LNCAP (cell line): ENCODE measurements around the gene NRIP1.

Experiments used
- CTCF ChIP-seq: fragments of 450-650 bp; IDR thresholded peaks from 2 replicates; pipeline ENCODE4 v1.5.1; 2017; ENCODE audit warnings: mild to moderate bottlenecking

The NRIP1 gene

GRCh38 chr21:15009837-15010363, 54.9 kb downstream of the NRIP1 start:
- no peak for TF ChIP-seq CTCF

- TF ChIP-seq CTCF: no peak
Measured at GRCh38 chr21:15007716-15008296, 57.0 kb downstream of the NRIP1 start.

- no peak for TF ChIP-seq CTCF
Measured at GRCh38 chr21:15006594-15007230, 58.1 kb downstream of the NRIP1 start.

GRCh38 chr21:15005391-15005790, 59.4 kb downstream of the NRIP1 start:
- no peak for TF ChIP-seq CTCF

- no peak for TF ChIP-seq CTCF
Measured at GRCh38 chr21:15004721-15005370, 60.0 kb downstream of the NRIP1 start.

- no peak for TF ChIP-seq CTCF
Measured at GRCh38 chr21:15003463-15004135, 61.2 kb downstream of the NRIP1 start.

GRCh38 chr21:15001857-15002606, 62.8 kb downstream of the NRIP1 start:
- no peak for TF ChIP-seq CTCF
